Measurements from ENCODE around the gene ENAH. TPM values are rescaled to one million over a fixed set of nuclear protein-coding genes. Genes with fewer than 3 reads are reported as not detected.

The ENAH gene
- polyA plus RNA-seq, 1 of the 3 experiments (the other 2 are of a cell fraction) = 48.9 TPM

DNA sequence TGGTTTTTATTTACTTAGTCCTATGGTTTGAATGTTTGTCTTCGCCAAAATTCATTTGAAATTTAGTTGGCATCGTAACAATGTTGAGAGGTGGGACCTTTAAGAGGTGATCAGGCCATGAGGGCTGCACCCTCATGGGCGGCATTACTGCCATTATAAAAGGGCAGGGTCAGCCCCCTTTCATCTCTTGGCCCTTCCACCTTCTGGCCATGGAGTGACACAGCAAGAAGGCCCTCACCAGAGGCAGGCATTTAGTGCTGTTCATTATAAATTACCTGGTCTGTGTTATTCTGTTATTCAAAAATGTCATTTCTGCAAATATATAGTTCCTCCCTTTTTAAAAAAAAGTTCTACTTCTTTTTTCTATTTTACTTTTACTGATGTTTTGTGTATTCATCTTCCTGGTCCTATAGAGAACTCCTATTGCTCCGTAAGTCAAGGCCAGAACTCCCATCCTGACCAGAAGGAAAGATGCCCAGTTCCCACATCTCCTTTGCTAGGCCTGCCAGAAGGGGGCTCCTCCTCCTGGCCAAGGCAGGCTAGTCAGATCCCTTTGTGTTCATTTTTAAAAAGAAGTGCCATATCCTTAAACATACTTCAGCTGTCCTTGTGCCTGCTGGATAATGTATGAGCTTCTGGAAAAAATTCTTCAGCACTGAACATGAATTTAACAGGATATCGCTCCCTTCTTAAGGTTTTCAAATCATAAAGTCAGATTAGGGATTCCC is 215.0 kb downstream of the ENAH start:
- Histone ChIP-seq H2AFZ (ENCODE audit: low read depth) (0 out of 2 replicates have a peak overlapping the region, but pooled peaks have one; percentile 57), H3F3A (replicated peaks; ENCODE audit: insufficient read depth) (no peaks in the 10 kb centered on the region), H3K4me2 (no peak overlapping the region), H3K9me3 (no peaks in the 10 kb centered on the region), H3K4me3 (ENCODE audit: low read depth in 2 of 2, low read length in 1 of 2) (no peak overlapping the region), H3K27ac (ENCODE audit: low read depth in 2 of 2, low read length in 1 of 2) (no peak overlapping the region), H3K4me1 (ENCODE audit: control insufficient read depth in 1 of 2, insufficient read depth in 2 of 2, low read depth in 1 of 2, low read length in 1 of 2) (peaks cover 0 to 7% of the 10 kb centered on the region in 2 experiments; a peak in 1 of 4 replicates), H3K79me2 (ENCODE audit: insufficient read depth) (no peaks in the 10 kb centered on the region), H3K36me3 (replicated peaks in 1 of 2; ENCODE audit: control insufficient read depth in 1 of 2, insufficient read depth in 2 of 2, low read length in 1 of 2) (no peaks in the 10 kb centered on the region), H3K9me2 (no peaks in the 10 kb centered on the region), H4K20me1 (ENCODE audit: insufficient read depth) (no peaks in the 10 kb centered on the region), H3K27me3 (ENCODE audit: insufficient read depth) (no peaks in the 10 kb centered on the region), H3K9ac (no peak overlapping the region)
- no peak for TF ChIP-seq FOSL2 (IDR thresholded peaks at IDR 0.05; ENCODE audit: borderline replicate concordance, low read depth)
- TF ChIP-seq USF2 (IDR thresholded peaks at IDR 0.05; ENCODE audit: borderline replicate concordance, low read depth, low read length) = no peak
- peak; percentile 24; the same call in 1 of the 2 replicates for TF ChIP-seq SMC3 (IDR thresholded peaks at IDR 0.05; ENCODE audit: low read depth, low read length)
- TF ChIP-seq CTCF (IDR thresholded peaks at IDR 0.05) = peak; percentile 54
- TF ChIP-seq RFX5 (IDR thresholded peaks at IDR 0.05; ENCODE audit: low read length) = no peak
- TF ChIP-seq RAD21 (IDR thresholded peaks at IDR 0.05; ENCODE audit: low read length) = peak; percentile 37
- no peak for TF ChIP-seq JUND (IDR thresholded peaks at IDR 0.05)
- no peak for TF ChIP-seq RCOR1 (IDR thresholded peaks at IDR 0.05; ENCODE audit: low read length)
- no peak for DNase-seq
- POLR2A ChIA-PET = no interaction called here
- CTCF ChIA-PET = interaction anchor here (0.6 to 1.2 kb wide), 3 partner anchors 13 to 108 kb away, joined by 3 to 4 read pairs (median 4); no protein-coding TSS in a partner anchor
- WGBS (ENCODE audit: low lambda C conversion rate) = 79% methylated on average over 5 of the region's 5 CpGs

Other genes with a start within 250 kb of the ENAH start
- 10.6 and 11.7 TPM in 2 replicates for gene LBR, start 225.1 kb downstream of the ENAH start, polyA plus RNA-seq (2012; rRNA removed)
- 156 and 292 TPM in 2 replicates for gene SRP9, start 124.7 kb upstream of the ENAH start, polyA plus RNA-seq (2012; rRNA removed)
- gene EPHX1, start 157.0 kb upstream of the ENAH start, polyA plus RNA-seq (2012; rRNA removed) = 22.6 and 45.7 TPM in 2 replicates
- 13.5 and 18.5 TPM in 2 replicates for gene TMEM63A, start 229.3 kb upstream of the ENAH start, polyA plus RNA-seq (2012; rRNA removed)
- gene LEFTY1, start 236.0 kb upstream of the ENAH start, polyA plus RNA-seq (2012; rRNA removed) = 0.05 and 0.07 TPM in 2 replicates